ENCODE data around the gene TEX22.

GRCh38 chr14:105357626-105358025 lies 40.7 kb upstream of the TEX22 start:
- no peak for TF ChIP-seq CTCF (IDR thresholded peaks at IDR 0.05)
- no peak for TF ChIP-seq POLR2A (IDR thresholded peaks at IDR 0.05)

All from ovary (tissue), 3 donors.